ENCODE results near the gene MXD3.
"Not testable (repeated sequence)": the region's sequence is repeated elsewhere in the genome, so short reads cannot be mapped to it uniquely, and the experiment has no call there.

GRCh38 chr5:177258711-177259110 lies 53.0 kb downstream of the MXD3 start:
- not testable (repeated sequence) for TF ChIP-seq POLR2A (IDR thresholded peaks at IDR 0.05; ENCODE audit: low read length); GATA1 (IDR thresholded peaks at IDR 0.05; ENCODE audit: low read depth, low read length)
